Measurements from ENCODE around the gene FAM200C.

DNA sequence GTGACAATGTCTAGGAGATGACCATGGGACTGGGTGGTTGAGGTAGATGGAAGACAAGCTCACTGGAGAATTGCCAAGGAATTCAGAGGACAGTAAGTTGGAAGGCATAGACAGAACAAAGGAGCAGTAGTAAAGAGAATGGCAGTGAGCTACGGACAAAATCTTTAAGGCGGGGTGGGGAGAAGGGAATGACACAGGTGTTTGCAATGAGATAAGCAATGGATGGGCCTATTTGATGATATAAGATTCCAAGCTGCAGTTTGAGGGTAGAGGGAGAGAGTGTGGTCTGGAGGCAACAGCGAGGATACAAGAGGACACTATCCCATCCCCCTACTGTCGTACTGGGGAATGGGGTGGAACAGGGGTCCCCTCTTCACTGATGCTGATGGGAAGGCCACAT, 36.2 kb upstream of the FAM200C start:
- TF ChIP-seq, protein P1, sequence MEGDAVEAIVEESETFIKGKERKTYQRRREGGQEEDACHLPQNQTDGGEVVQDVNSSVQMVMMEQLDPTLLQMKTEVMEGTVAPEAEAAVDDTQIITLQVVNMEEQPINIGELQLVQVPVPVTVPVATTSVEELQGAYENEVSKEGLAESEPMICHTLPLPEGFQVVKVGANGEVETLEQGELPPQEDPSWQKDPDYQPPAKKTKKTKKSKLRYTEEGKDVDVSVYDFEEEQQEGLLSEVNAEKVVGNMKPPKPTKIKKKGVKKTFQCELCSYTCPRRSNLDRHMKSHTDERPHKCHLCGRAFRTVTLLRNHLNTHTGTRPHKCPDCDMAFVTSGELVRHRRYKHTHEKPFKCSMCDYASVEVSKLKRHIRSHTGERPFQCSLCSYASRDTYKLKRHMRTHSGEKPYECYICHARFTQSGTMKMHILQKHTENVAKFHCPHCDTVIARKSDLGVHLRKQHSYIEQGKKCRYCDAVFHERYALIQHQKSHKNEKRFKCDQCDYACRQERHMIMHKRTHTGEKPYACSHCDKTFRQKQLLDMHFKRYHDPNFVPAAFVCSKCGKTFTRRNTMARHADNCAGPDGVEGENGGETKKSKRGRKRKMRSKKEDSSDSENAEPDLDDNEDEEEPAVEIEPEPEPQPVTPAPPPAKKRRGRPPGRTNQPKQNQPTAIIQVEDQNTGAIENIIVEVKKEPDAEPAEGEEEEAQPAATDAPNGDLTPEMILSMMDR (conservative IDR thresholded peaks at IDR 0.05 in 1 of 2, IDR thresholded peaks at IDR 0.05 in 1 of 2; ENCODE audit: extremely low read depth in 1 of 2, insufficient read depth in 1 of 2, low read depth in 1 of 2, low read length in 2 of 2), result no peak
- no peak for TF ChIP-seq EZH2 (IDR thresholded peaks at IDR 0.05; ENCODE audit: borderline replicate concordance, low read length)
